ENCODE data around the gene CCT2.

DNA sequence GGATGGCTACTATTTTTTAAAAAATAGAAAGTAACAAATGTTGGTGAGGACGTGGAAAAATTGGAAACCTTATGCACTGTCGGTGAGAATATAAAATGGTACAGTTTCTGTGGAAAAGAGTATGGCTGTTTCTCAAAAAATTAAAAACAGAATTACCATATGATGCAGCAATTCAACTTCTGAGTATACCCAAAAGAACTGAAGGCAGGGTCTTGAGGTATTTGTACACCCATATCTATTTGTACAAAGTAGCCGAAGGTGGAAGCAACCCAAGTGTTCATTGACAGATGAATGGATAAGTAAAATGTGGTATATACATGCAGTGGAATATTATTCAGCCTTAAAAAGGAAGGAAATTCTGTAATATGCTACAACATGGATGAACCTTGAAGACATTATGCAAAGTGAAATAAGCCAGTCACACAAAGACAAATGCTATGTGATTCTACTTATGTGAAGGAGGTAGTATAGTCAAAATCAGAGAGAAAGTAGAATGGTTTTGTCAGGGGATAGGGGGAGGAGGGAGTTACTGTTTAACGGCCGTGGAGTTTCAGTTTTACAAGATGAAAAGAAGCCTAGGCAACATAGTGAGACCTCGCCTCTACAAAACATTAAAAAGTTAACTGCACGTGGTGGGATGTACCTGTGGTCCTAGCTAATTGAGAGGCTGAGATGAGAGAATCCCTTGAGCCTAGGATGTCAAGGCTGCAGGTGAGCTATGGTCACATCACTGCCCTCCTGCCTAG is 38.4 kb upstream of the CCT2 start:
- TF ChIP-seq POLR2AphosphoS5 (IDR thresholded peaks at IDR 0.05; ENCODE audit: insufficient read depth in 1 of 2, low read depth in 1 of 2): no peak
- TF ChIP-seq POLR2A (IDR thresholded peaks at IDR 0.05): no peak
- TF ChIP-seq CTCF (IDR thresholded peaks at IDR 0.05): no peak
